ENCODE measurements around the gene TWIST2. TPM values are rescaled to one million over a fixed set of nuclear protein-coding genes. Genes with fewer than 3 reads are reported as not detected.

Gene TWIST2
- total RNA-seq, 2 donors from 2014 or later = 7.5 to 40.5 TPM

- no peaks in the 10 kb centered on the region for H3K4me1 ChIP-seq
- H3K9me3 ChIP-seq = no peaks in the 10 kb centered on the region
- no peak for DNase-seq
- no peak for ATAC-seq
- 80 to 81% methylated on average over 3 of the region's 3 CpGs for WGBS, 2 donors
- no peaks in the 10 kb centered on the region for H3K36me3 ChIP-seq (replicated peaks in 1 of 2; ENCODE audit: insufficient read depth in 1 of 2, low read depth in 2 of 2)
- H3K4me3 ChIP-seq = no peak overlapping the region
- no peak for TF ChIP-seq POLR2A (IDR thresholded peaks at IDR 0.05)
- TF ChIP-seq CTCF (IDR thresholded peaks at IDR 0.05) = no peak
- intact Hi-C loops (cut with DNase I) = no loop called here
- H3K27ac ChIP-seq = no peak overlapping the region
- H3K27me3 ChIP-seq = no peaks in the 10 kb centered on the region
Observed at GRCh38 chr2:238870261-238870660, 22.4 kb downstream of the TWIST2 start.

GRCh38 chr2:238872026-238872425, 24.1 kb downstream of the TWIST2 start:
- DNase-seq (no peak), ATAC-seq (no peak)
- 70 to 75% methylated on average over 7 of the region's 7 CpGs for WGBS, 2 donors
- TF ChIP-seq POLR2A (IDR thresholded peaks at IDR 0.05) (no peak), CTCF (IDR thresholded peaks at IDR 0.05) (no peak)
- no peak overlapping the region for H3K27ac ChIP-seq
- H3K9me3 ChIP-seq = no peaks in the 10 kb centered on the region
- H3K4me1 ChIP-seq = no peaks in the 10 kb centered on the region
- H3K27me3 ChIP-seq = no peaks in the 10 kb centered on the region
- no peak overlapping the region for H3K4me3 ChIP-seq
- intact Hi-C loops (cut with DNase I) = no loop called here
- H3K36me3 ChIP-seq (replicated peaks in 1 of 2; ENCODE audit: insufficient read depth in 1 of 2, low read depth in 2 of 2) = no peaks in the 10 kb centered on the region

GRCh38 chr2:238872628-238873380, 24.9 kb downstream of the TWIST2 start:
- Histone ChIP-seq H3K27ac (no peak overlapping the region), H3K27me3 (no peaks in the 10 kb centered on the region), H3K4me3 (no peak overlapping the region), H3K36me3 (replicated peaks in 1 of 2; ENCODE audit: insufficient read depth in 1 of 2, low read depth in 2 of 2) (no peaks in the 10 kb centered on the region), H3K4me1 (no peaks in the 10 kb centered on the region), H3K9me3 (no peaks in the 10 kb centered on the region)
- no peak for DNase-seq
- TF ChIP-seq CTCF (IDR thresholded peaks at IDR 0.05) = no peak
- no peak for TF ChIP-seq POLR2A (IDR thresholded peaks at IDR 0.05)
- 71 to 77% methylated on average over 11 to 13 of the region's 13 CpGs for WGBS, 2 donors
- no peak for ATAC-seq
- intact Hi-C loops (cut with DNase I) = no loop called here

GRCh38 chr2:238873381-238873801, 25.5 kb downstream of the TWIST2 start:
- no peak overlapping the region for H3K27ac ChIP-seq
- intact Hi-C loops (cut with DNase I) = no loop called here
- H3K9me3 ChIP-seq = no peaks in the 10 kb centered on the region
- no peak for DNase-seq
- no peaks in the 10 kb centered on the region for H3K36me3 ChIP-seq (replicated peaks in 1 of 2; ENCODE audit: insufficient read depth in 1 of 2, low read depth in 2 of 2)
- H3K4me3 ChIP-seq = no peak overlapping the region
- no peak for ATAC-seq
- 77 to 81% methylated on average over 16 of the region's 16 CpGs for WGBS, 2 donors
- no peaks in the 10 kb centered on the region for H3K27me3 ChIP-seq
- TF ChIP-seq CTCF (IDR thresholded peaks at IDR 0.05) (no peak), POLR2A (IDR thresholded peaks at IDR 0.05) (no peak)
- H3K4me1 ChIP-seq = no peaks in the 10 kb centered on the region

GRCh38 chr2:238873841-238874240, 26.0 kb downstream of the TWIST2 start:
- TF ChIP-seq CTCF (IDR thresholded peaks at IDR 0.05) = no peak
- TF ChIP-seq POLR2A (IDR thresholded peaks at IDR 0.05) = no peak
- 61 to 71% methylated on average over 6 of the region's 6 CpGs for WGBS, 2 donors

More at GRCh38 chr2:238873841-238874240, 26.0 kb downstream of the TWIST2 start:
- DNase-seq (no peak), ATAC-seq (no peak)
- Histone ChIP-seq H3K4me1 (no peaks in the 10 kb centered on the region), H3K36me3 (replicated peaks in 1 of 2; ENCODE audit: insufficient read depth in 1 of 2, low read depth in 2 of 2) (no peaks in the 10 kb centered on the region), H3K4me3 (no peak overlapping the region), H3K27ac (no peak overlapping the region), H3K9me3 (no peaks in the 10 kb centered on the region), H3K27me3 (no peaks in the 10 kb centered on the region)
- intact Hi-C loops (cut with DNase I) = no loop called here
